Kidney capillary endothelial cell (primary cell): Measurements from ENCODE around the gene AP5S1.
"Not testable (repeated sequence)": the region's sequence is repeated elsewhere in the genome, so short reads cannot be mapped to it uniquely, and the experiment has no call there.

ENCODE experiments used
- DNase-seq: peaks from one replicate; pipeline ENCODE4 v3.0.0-alpha.2; 2018; ENCODE audit warnings: low spot score

Gene AP5S1

DNA sequence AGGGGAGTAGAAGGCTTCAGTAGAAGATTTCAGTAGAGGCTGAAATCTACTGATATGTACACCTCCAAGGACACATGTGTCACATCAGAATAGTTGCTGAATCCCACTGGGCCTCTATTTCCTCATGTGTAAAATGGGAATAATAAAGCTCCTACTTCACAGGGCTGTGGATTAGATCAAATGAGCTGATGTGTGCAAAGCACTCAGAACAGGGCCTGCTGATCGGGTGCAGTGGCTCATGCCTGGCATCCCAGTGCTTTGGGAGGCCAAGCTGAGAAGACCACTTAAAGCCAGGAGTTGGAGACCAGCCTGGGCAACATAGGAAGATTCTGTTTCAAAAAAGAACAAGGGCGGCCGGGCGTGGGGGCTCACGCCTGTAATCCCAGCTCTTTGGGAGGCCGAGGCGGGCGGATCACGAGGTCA, 8.1 kb upstream of the AP5S1 start:
- no peak for DNase-seq

DNA sequence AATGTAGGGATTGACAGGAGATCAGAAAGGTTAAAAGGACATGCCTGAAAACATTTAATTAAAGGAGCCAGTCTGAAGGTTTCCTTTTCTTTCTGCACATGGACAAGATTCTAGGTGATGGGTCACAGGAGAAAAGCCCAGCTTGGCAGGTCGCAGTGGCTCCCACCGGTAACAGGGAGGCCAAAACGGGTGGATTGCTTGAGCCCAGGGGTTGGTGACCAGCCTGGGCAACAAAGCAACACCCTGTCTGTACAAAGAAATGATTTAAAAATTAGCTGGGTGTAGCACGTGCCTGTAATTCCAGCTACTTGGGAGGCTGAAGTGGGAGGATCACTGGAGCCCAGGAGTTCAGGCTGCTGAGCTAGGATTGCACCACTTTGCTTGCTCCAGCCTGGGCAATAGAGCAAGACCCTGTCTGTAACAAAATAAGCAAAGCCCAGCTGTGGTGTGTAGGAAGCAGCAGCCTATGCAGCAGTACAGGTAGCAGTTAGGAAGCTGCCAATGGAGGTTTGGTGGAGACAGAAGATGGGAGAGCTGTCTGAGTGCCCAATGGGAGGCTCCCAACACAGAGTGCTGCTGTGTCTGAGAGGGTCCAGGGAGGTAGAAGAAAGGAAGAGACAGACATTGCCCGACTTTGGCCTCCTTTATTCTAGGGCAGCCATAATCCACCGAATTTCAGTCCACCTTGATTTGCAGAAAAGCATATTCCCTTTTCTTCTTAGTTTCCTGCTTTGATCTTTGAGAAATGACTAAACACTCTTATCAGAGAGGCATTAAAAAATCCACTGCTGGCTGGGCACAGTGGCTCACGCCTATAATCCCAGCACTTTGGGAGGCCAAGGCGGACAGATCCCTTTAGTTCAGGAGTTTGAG, 7.1 kb upstream of the AP5S1 start:
- DNase-seq = no peak

GRCh38 chr20:3813848-3814581, 6.3 kb upstream of the AP5S1 start:
- no peak for DNase-seq

DNA sequence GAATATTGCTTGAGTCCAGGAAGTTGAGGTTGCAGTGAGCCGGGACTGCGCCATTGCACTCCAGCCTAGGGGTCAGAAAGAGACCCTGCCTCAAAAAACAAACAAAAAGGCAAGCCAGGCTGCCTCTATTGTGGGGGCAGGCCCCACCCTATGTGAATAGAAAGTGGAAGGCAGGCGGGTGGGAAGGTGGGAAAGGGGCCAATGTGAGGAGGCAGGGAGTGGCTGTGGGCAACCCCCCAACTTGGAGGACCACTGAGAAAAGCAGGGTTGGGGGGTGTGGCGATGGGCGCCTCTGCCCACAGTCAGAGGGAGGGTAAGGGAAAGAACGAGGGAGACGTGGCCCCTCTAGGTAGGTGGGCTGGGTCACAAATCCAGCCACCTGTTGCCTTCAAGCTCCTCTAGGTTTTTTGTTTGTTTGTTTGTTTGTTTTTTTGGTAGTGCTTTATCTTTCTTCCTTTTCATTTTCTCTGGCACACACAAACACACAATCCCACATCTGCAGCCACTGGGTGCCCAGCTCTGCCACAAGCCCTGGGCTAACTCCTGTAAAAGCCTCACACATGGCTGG, 5.3 kb upstream of the AP5S1 start:
- no peak for DNase-seq

DNA sequence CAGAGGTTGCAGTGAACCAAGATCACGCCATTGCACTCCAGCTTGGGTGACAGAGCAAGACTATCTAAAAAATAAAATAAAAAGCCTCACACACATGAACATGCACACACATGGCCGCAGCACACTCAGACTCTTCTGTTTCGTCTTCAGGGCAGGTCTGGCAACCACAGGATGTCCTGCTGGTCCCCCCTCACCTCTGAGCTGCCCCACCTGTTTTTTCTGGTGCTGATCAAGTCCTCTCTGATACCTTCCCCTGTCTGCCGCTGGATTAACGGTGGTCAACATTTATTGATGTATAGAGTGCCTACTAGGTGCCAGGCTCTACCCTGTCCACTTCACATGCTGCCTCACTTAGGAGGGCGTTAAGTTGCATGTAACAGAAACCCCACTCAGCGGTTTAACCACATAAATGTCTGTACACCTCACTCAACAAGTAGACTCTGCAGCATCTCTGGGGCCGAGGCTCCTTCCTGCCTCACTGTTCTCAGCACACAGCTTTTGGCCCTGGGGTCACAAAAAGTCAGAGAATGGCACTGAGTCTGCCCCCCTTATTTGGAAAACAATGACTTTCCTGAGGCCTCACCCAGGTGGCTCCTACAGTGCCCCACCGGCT, 4.5 kb upstream of the AP5S1 start:
- no peak for DNase-seq

DNA sequence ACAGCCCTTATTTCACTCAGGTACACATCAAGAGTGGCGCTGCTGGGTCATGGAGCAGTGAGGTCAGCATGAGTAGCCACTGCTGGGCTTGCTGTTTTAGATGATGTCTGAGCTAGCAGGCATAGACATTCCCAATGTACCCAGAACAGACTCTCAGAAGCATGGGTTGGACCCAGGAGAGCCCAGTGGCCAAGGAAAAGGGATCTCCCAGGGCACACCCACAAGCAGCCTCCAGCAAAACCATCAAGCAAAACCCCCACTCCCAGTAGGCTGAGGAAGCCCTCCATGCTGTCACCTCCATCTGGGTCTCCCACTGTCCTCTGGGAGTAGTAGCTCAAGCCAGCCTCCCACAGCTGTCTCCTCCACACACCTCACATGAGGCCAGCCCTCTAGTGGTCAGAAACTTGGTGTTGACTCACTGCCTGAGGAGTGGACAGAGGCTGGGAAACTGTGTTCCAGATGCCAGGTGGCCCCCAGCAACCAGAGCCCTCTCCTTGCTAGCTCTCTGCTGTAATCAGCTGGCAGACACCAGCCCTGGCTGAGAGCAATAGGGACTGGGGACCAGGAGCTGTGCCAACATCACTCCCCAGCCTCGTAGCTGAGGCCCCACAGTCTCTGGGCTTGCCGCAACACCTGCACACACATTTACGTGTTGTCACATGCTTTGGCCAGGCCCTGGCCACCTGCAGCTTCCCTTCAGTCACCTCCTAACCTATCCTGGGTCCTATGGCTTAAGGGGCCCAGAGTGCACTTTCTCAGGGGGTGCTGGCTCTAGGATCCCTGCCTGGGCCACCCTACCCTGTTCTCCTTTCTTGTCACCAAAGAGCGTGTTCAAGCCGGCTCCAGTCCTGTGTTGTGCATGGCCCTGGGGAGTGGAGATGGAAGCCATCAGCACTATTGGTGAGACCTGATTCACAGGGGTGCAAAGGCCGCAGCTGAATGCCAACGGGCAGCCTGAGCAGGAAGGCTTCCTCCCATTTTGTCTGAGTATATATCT, 1.9 kb upstream of the AP5S1 start:
- DNase-seq = peak; percentile 78

- DNase-seq = no peak
Observed at GRCh38 chr20:3819411-3820047, 818 bp upstream of the AP5S1 start.

- no peak for DNase-seq
Observed at GRCh38 chr20:3820901-3821727, 767 bp downstream of the AP5S1 start.

GRCh38 chr20:3821996-3822395, 1.6 kb downstream of the AP5S1 start:
- no peak for DNase-seq

DNA sequence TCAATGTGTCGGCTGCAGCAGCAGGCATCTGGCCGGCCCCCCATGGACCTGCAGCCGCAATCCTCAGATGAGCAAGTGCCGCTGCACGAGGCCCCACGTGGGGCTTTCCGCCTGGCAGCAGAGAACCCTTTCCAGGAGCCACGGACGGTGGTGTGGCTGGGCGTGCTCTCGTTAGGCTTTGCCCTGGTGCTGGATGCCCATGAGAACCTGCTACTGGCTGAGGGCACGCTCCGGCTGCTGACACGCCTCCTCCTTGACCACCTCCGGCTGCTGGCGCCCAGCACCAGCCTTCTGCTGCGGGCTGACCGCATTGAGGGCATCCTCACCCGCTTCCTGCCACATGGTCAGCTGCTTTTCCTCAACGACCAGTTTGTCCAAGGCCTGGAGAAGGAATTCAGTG, 3.5 kb downstream of the AP5S1 start:
- DNase-seq = no peak

DNA sequence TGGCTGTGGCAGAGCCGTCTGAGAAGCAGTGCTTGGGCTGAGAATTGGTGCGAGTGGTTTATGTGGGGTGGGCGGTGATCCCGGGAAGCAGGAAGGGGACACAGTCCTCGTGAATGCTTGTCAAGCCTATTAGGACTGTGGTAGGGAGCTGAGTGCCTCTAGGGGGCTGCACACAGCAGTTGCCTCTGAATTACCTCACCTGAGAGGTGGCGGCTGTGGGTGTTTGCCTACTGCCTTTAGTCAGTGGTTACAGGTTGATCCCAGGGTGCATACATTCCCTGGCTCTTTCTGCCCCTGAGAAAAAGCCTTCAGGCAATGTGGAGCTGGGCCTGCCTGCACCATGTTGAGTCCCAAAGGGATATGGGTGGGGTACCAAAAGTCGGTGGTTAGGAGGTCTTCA, 5.2 kb downstream of the AP5S1 start:
- no peak for DNase-seq

- no peak for DNase-seq
Observed at GRCh38 chr20:3826420-3826819, 6.1 kb downstream of the AP5S1 start.

GRCh38 chr20:3828798-3829197, 8.5 kb downstream of the AP5S1 start:
- no peak for DNase-seq

- not testable (repeated sequence) for DNase-seq
Observed at GRCh38 chr20:3829891-3830290, 9.5 kb downstream of the AP5S1 start.

DNA sequence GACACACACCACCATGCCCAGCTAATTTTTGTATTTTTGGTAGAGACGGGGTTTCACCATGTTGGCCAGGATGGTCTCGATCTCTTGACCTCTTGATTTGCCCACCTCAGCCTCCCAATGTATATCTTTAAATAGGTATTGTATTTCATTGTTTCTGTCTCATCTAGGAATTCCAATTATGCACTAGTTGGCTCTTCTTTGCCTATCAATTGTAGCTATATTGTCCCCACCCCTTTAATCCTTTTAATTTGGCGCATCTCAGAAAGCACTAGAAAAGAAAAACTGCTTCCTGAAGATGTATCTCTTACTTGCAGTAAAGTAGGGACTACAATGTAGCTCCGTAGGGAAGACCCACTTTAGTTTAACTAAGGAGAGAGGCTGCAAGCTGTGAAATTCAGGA, 15.8 kb downstream of the AP5S1 start:
- DNase-seq = no peak

DNA sequence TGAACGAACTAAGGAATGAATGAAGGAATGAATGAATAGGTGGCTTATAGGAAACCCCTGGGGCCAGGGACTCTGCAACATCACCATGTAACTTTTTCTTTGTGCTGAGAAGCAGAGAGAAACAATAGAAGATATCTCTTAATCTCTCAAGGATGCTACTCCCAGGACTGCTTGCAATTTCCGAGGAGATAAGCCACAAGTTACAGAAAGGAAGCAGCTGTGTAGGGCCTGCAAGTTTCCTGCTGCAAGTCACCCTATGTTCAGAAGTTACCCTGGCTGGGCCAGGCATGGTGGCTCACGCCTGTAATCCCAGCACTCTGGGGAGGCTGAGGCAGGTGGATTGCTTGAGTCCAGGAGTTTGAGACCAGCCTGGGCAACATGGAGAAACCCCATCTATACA, 19.0 kb downstream of the AP5S1 start:
- no peak for DNase-seq

- not testable (repeated sequence) for DNase-seq
Observed at GRCh38 chr20:3840201-3840600, 19.9 kb downstream of the AP5S1 start.

DNA sequence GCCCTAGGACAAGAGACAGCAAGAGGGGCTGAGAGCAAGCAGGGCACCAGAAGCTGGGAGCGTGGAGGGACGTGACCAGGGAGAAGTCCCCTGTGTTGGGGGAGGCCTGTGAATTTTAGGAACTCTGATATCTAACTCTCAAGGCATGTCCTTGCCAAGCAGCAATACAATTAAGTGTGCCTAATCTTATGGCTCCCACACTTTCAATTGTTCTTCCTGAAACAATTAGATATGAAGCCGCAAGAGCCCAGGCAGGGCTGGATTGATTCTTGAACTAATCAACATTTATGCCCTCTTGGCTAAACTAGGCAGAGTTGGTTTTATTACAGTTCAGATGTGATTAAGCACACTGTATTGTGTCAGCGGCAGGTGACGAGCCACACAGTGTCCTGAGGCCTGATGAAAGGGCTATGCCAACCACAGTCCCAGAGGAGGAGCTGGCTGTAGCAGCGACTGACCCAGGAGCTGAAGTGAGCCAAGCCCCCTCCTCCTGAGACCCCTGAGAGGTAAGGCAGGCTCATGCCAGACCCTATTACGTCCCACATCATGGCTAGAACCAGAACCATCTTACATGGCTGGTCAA, 22.1 kb downstream of the AP5S1 start:
- DNase-seq = no peak

DNA sequence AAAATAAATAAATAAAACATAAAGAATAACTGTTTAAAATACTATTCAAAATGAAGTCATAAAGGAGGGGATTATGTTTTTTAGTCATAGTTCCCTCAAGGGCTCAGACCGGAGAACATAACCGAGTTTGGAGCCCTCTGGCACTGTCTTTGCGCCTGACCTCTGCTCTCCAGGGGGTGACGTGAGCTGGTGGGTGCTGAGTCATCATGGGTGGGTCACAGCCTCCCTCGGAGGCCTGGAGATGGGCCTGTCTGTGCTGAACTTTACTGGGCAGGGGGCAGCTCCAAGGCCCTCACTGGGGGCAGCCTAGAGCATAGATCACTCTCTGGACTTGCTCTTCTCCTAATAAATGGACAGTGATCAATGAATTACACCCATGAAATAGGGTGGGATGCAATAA, 23.1 kb downstream of the AP5S1 start:
- no peak for DNase-seq
